Prostate gland (tissue), 2 donors: ENCODE results near the gene ABCA13. TPM values are rescaled to one million over a fixed set of nuclear protein-coding genes. Genes with fewer than 3 reads are reported as not detected.

Experiments used
- DNase-seq: peaks from one replicate; pipeline ENCODE4 v3.0.0-alpha.2; 2019; ENCODE audit warnings: low spot score
- H3K27ac ChIP-seq, 2 donors: fragments of 200-600 bp; sonication (generic); 2 replicates each; pipeline ENCODE4 v1.5.1; 2017 to 2019
- H3K27me3 ChIP-seq: fragments of 200-600 bp; sonication (generic); replicated peaks from 2 replicates; pipeline ENCODE4 v1.5.1; 2019; ENCODE audit not compliant: insufficient read depth
- H3K36me3 ChIP-seq, 2 donors: fragments of 200-600 bp; sonication (generic); 1 replicate in 1 of 2; 2 replicates in 1 of 2; pipeline versions ENCODE4 v1.5.1 to v1.8.1; 2017 to 2019
- H3K4me1 ChIP-seq: fragments of 200-600 bp; sonication (generic); replicated peaks from 2 replicates; pipeline ENCODE4 v1.5.1; 2019
- H3K4me3 ChIP-seq, 2 donors: fragments of 200-600 bp; sonication (generic); 2 replicates each; pipeline ENCODE4 v1.5.1; 2017 to 2019
- H3K9me3 ChIP-seq: fragments of 200-600 bp; sonication (generic); 2 replicates; pipeline ENCODE4 v1.5.1; 2017
- POLR2A ChIP-seq: fragments of 450-650 bp; IDR thresholded peaks from one replicate; pipeline ENCODE4 v1.6.1; 2016; ENCODE audit warnings: antibody characterized with exemption, mild to moderate bottlenecking
- POLR2AphosphoS5 ChIP-seq: sonication (generic); formaldehyde crosslinking; IDR thresholded peaks from one replicate; pipeline ENCODE4 v1.6.1; 2017; ENCODE audit warnings: antibody characterized with exemption
- WGBS: methylation state at CpG from one replicate; pipeline ENCODE4 v1.1.5; 2018; 5-methylcytosine and 5-hydroxymethylcytosine counted together
- intact Hi-C: fragments of 100-400 bp; cut with DNase I; formaldehyde crosslinking; loops from one replicate; pipeline ENCODE4 v1.14.2; 2022
- total RNA-seq, 2 donors: library from RNA; depleted of rRNA; stranded (reverse); fragments of >200 nt; gene quantifications; one replicate each; pipeline ENCODE4 v1.1.0, GENCODE V29; 2016
- TF ChIP-seq, protein P1 (sequence below), 4 experiments: fragments of 200-600 bp in 2 of 4; fragments of 450-650 bp in 2 of 4; sonication (generic) in 2 of 4; IDR thresholded peaks; 1 replicate in 3 of 4; 2 replicates in 1 of 4; pipeline ENCODE4 v1.5.1; 2016 to 2019; ENCODE audit warnings: antibody characterized with exemption in 4 of 4, mild to moderate bottlenecking in 2 of 4, moderate library complexity in 2 of 4

Gene ABCA13
- total RNA-seq, 2 donors from 2014 or later, result 0.14 to 3.5 TPM

DNA sequence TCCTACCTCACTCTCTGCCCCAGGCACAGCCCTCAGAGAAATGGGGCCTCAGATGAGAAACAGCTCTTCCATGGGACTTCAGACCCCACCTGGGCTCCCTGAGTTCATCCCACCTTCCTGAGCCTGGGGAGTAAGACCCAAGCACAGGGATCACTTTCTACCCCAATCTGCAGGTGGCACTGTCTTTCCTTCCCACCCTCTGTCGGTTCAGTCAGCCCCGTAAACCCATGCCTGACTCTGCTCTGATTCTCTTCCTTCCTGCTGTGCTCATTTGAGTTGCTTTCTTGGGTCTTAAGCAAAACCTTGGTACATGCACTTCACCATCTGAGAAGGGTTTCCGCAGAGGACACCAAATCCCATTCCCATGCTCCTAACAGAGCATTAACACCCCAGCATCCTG, 446.7 kb downstream of the ABCA13 start:
- no peak for DNase-seq
- H3K9me3 ChIP-seq, result no peaks in the 10 kb centered on the region
- H3K4me3 ChIP-seq, result no peak overlapping the region
- no peaks in the 10 kb centered on the region for H3K36me3 ChIP-seq
- H3K27ac ChIP-seq, result no peak overlapping the region
- intact Hi-C loops, result no loop called here
- 83% methylated on average over 3 of the region's 3 CpGs for WGBS
- H3K27me3 ChIP-seq, result no peaks in the 10 kb centered on the region
- TF ChIP-seq POLR2A (no peak), POLR2AphosphoS5 (no peak)
- TF ChIP-seq, protein P1, sequence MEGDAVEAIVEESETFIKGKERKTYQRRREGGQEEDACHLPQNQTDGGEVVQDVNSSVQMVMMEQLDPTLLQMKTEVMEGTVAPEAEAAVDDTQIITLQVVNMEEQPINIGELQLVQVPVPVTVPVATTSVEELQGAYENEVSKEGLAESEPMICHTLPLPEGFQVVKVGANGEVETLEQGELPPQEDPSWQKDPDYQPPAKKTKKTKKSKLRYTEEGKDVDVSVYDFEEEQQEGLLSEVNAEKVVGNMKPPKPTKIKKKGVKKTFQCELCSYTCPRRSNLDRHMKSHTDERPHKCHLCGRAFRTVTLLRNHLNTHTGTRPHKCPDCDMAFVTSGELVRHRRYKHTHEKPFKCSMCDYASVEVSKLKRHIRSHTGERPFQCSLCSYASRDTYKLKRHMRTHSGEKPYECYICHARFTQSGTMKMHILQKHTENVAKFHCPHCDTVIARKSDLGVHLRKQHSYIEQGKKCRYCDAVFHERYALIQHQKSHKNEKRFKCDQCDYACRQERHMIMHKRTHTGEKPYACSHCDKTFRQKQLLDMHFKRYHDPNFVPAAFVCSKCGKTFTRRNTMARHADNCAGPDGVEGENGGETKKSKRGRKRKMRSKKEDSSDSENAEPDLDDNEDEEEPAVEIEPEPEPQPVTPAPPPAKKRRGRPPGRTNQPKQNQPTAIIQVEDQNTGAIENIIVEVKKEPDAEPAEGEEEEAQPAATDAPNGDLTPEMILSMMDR (IDR thresholded peaks at IDR 0.05), result no peak
- H3K4me1 ChIP-seq, result no peaks in the 10 kb centered on the region

DNA sequence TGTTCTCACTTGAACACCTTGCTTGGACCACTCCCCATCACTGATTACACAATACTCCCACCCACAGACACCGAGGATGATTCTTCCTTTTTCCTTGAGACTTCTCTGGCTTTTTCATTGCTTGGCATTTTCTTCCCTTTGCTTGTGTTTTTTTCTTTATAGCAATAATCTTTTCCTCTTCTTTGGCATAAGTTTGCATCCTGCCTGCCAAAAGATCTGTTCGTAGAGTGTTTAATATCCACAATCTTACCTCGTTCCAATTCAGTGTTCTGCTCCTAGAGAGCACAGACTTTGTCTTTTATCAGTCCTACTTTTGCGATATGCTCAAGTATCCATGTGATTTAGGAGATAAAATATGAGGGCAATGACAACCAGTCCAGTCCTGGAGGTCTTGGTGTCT, 449.8 kb downstream of the ABCA13 start:
- Histone ChIP-seq H3K27ac (no peak overlapping the region), H3K9me3 (no peaks in the 10 kb centered on the region), H3K4me1 (no peaks in the 10 kb centered on the region), H3K4me3 (no peak overlapping the region), H3K27me3 (no peaks in the 10 kb centered on the region), H3K36me3 (no peaks in the 10 kb centered on the region)
- intact Hi-C loops, result no loop called here
- no peak for DNase-seq
- 27% methylated on average over 4 of the region's 4 CpGs for WGBS
- TF ChIP-seq POLR2A (no peak), POLR2AphosphoS5 (no peak)
- TF ChIP-seq, protein P1 (IDR thresholded peaks at IDR 0.05), result no peak

DNA sequence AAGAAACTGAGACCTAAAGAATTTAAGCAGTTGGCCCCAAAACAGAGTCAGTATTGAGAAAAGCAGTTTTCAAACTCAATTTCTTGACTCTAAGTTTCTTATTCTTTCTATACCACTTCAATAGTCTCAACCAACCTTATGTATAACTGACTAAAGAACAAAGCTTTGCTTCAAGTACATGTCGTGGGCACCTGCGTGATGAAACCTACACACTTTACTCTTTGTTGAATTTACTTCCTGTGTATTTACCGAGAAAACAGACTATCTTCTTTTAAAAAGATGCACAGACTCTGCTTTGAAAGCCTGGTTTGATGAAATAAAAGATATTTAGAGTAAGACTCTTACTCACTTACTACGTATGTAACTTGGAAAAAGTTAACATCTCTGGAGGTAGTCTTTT, 455.9 kb downstream of the ABCA13 start:
- Histone ChIP-seq H3K4me3 (no peak overlapping the region), H3K36me3 (no peaks in the 10 kb centered on the region), H3K9me3 (no peaks in the 10 kb centered on the region), H3K27me3 (no peaks in the 10 kb centered on the region), H3K4me1 (no peaks in the 10 kb centered on the region), H3K27ac (no peak overlapping the region)
- intact Hi-C loops, result no loop called here
- WGBS, result 72% methylated on average over 4 of the region's 4 CpGs
- TF ChIP-seq POLR2A (no peak), POLR2AphosphoS5 (no peak)
- TF ChIP-seq, protein P1 (IDR thresholded peaks at IDR 0.05), result no peak
- no peak for DNase-seq

DNA sequence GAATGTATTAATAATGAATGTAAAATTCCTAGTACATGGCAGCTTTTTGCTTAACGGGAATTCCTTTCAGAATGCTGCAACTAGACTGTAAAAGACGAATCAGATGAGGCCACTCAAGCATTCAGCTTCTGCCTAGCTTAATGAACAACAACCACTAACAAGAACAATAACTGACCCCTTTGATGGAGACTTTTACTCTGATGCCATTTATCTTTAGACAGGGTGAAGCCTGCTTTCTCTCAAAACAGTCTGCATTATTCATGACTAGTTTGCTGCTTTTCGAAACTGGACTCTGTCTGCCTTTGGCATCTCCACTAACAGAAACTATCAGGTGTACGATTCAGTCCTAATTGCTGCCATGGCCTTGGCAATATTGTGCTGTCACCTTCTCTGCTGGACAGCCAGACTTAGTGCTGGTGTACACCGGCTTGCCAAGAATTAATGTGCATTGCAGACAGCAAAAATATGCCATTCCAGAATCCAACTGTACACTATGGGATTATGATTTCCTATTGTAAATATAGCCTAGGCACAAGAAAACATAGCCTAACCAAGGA, 457.6 kb downstream of the ABCA13 start:
- TF ChIP-seq POLR2A, result no peak
- no peak for TF ChIP-seq POLR2AphosphoS5
- TF ChIP-seq, protein P1 (IDR thresholded peaks at IDR 0.05), result no peak
- Histone ChIP-seq H3K4me3 (no peak overlapping the region), H3K36me3 (no peaks in the 10 kb centered on the region), H3K4me1 (no peaks in the 10 kb centered on the region), H3K27me3 (no peaks in the 10 kb centered on the region), H3K9me3 (no peaks in the 10 kb centered on the region), H3K27ac (no peak overlapping the region)
- 75% methylated on average over 5 of the region's 5 CpGs for WGBS
- no peak for DNase-seq
- intact Hi-C loops, result no loop called here

DNA sequence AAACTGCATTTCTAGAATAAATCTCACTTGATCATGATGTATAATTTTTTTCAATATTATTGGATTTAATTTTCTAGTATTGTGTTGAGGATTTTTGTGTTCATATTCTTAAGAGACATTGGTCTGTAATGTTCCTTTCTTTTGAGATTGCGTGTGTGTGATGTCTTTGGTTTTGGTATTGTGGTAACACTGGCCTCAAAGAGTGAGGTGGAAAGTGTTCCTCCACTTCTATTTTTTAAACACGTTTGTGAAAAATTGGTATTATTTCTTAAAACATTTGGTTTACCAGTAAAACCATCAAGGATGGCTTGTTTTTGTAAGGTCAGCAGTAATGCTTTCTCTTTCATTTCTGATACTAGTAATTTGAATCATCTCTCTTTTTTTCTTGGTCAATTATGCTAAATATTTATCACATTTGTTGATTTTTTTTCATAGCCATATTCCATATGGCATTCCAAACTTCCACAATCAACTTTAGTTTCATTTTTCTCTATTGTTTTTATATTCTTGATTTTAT, 462.9 kb downstream of the ABCA13 start:
- Histone ChIP-seq H3K9me3 (no peaks in the 10 kb centered on the region), H3K4me3 (no peak overlapping the region), H3K4me1 (no peaks in the 10 kb centered on the region), H3K27me3 (no peaks in the 10 kb centered on the region), H3K36me3 (no peaks in the 10 kb centered on the region), H3K27ac (no peak overlapping the region)
- DNase-seq, result no peak
- TF ChIP-seq POLR2A (no peak), POLR2AphosphoS5 (no peak)
- TF ChIP-seq, protein P1 (IDR thresholded peaks at IDR 0.05), result no peak
- 88% methylated on average over 2 of the region's 2 CpGs for WGBS
- intact Hi-C loops, result no loop called here
